GM20000 (cell line): ENCODE results near the gene RINL.

ENCODE experiments used
- DNase-seq: peaks from one replicate; pipeline ENCODE4 v3.0.0; 2012; ENCODE audit warnings: low spot score
- CTCF ChIP-seq: IDR thresholded peaks from 2 replicates; pipeline ENCODE4 v1.5.1; 2012; ENCODE audit warnings: mild to moderate bottlenecking, control low read depth; ENCODE audit errors: extremely low read depth, missing control alignments

RINL gene

GRCh38 chr19:38849147-38849859 lies 28.8 kb downstream of the RINL start:
- DNase-seq = peak; percentile 97
- no peak for TF ChIP-seq CTCF

- TF ChIP-seq CTCF = no peak
- no peak for DNase-seq
Observed at GRCh38 chr19:38848299-38849146, 29.6 kb downstream of the RINL start.

- no peak for DNase-seq
- TF ChIP-seq CTCF = no peak
Observed at GRCh38 chr19:38846097-38846496, 32.0 kb downstream of the RINL start.

GRCh38 chr19:38845374-38846024 lies 32.6 kb downstream of the RINL start:
- no peak for DNase-seq
- TF ChIP-seq CTCF = no peak

- TF ChIP-seq CTCF = no peak
- no peak for DNase-seq
Observed at GRCh38 chr19:38844093-38844686, 33.9 kb downstream of the RINL start.

GRCh38 chr19:38843175-38843758 lies 34.8 kb downstream of the RINL start:
- no peak for TF ChIP-seq CTCF
- DNase-seq = no peak
